Amniotic epithelial cell (primary cell): ENCODE measurements around the gene CMKLR1.

Source experiments
- DNase-seq: peaks from one replicate; pipeline ENCODE4 v3.0.0-alpha.2; 2010; ENCODE audit warnings: low read depth

The CMKLR1 gene

GRCh38 chr12:108266131-108266530, 73.0 kb downstream of the CMKLR1 start:
- DNase-seq: no peak

GRCh38 chr12:108265505-108265904, 73.6 kb downstream of the CMKLR1 start:
- no peak for DNase-seq

GRCh38 chr12:108260969-108261368, 78.1 kb downstream of the CMKLR1 start:
- DNase-seq: no peak

- DNase-seq: no peak
Observed at GRCh38 chr12:108260039-108260438, 79.1 kb downstream of the CMKLR1 start.

GRCh38 chr12:108257610-108258106, 81.5 kb downstream of the CMKLR1 start:
- DNase-seq: no peak

GRCh38 chr12:108257004-108257403, 82.1 kb downstream of the CMKLR1 start:
- DNase-seq: no peak

GRCh38 chr12:108255252-108255602, 83.9 kb downstream of the CMKLR1 start:
- DNase-seq: no peak

GRCh38 chr12:108254517-108255251, 84.4 kb downstream of the CMKLR1 start:
- DNase-seq: no peak

- no peak for DNase-seq
Observed at GRCh38 chr12:108254030-108254429, 85.1 kb downstream of the CMKLR1 start.

GRCh38 chr12:108253540-108253939, 85.6 kb downstream of the CMKLR1 start:
- DNase-seq: no peak

- no peak for DNase-seq
Observed at GRCh38 chr12:108252523-108252922, 86.6 kb downstream of the CMKLR1 start.

- DNase-seq: no peak
Observed at GRCh38 chr12:108248011-108248410, 91.1 kb downstream of the CMKLR1 start.

- DNase-seq: no peak
Observed at GRCh38 chr12:108247130-108247529, 92.0 kb downstream of the CMKLR1 start.

GRCh38 chr12:108241986-108242703, 97.0 kb downstream of the CMKLR1 start:
- DNase-seq: no peak

- no peak for DNase-seq
Observed at GRCh38 chr12:108240928-108241327, 98.2 kb downstream of the CMKLR1 start.

GRCh38 chr12:108240027-108240785, 98.9 kb downstream of the CMKLR1 start:
- no peak for DNase-seq

- no peak for DNase-seq
Observed at GRCh38 chr12:108239378-108239777, 99.7 kb downstream of the CMKLR1 start.

GRCh38 chr12:108238474-108238873, 100.6 kb downstream of the CMKLR1 start:
- DNase-seq: no peak
